Neural crest cell (in vitro differentiated cells): ENCODE data around the gene TENM3. TPM values are rescaled to one million over a fixed set of nuclear protein-coding genes. Genes with fewer than 3 reads are reported as not detected.

Experiments
- DNase-seq: peaks from one replicate; pipeline ENCODE4 v3.0.0; 2021; ENCODE audit warnings: low read depth, mixed read lengths, low spot score
- H3K27ac Mint-ChIP-seq: one replicate; pipeline ENCODE4 v1.8.0; 2021; ENCODE audit warnings: mild to moderate bottlenecking, mixed read lengths; ENCODE audit not compliant: unreplicated experiment
- H3K27me3 Mint-ChIP-seq: 2 replicates; pipeline ENCODE4 v1.8.0; 2021; ENCODE audit warnings: low read depth, mild to moderate bottlenecking, mixed read lengths
- H3K36me3 Mint-ChIP-seq: 2 replicates; pipeline ENCODE4 v1.8.0; 2021; ENCODE audit warnings: low read depth, mild to moderate bottlenecking, mixed read lengths
- H3K4me1 Mint-ChIP-seq: 2 replicates; pipeline ENCODE4 v1.8.0; 2021; ENCODE audit warnings: mixed read lengths
- H3K4me3 Mint-ChIP-seq: one replicate; pipeline ENCODE4 v1.8.0; 2021; ENCODE audit warnings: mild to moderate bottlenecking, mixed read lengths
- H3K9me3 Mint-ChIP-seq: 2 replicates; pipeline ENCODE4 v1.8.0; 2021; ENCODE audit warnings: mixed read lengths
- CTCF ChIP-seq: fragments of 200-600 bp; sonication (generic); conservative IDR thresholded peaks from 2 replicates; pipeline ENCODE4 v1.5.0; 2021; ENCODE audit warnings: antibody characterized with exemption, mild to moderate bottlenecking
- total RNA-seq: library from RNA; stranded (reverse); gene quantifications from 2 replicates; pipeline ENCODE4 v1.2.1, GENCODE V29; 2021

Gene TENM3
- total RNA-seq, 1 donor from 2014 or later, result 43.9 TPM

GRCh38 chr4:182589100-182589499 lies 345.9 kb downstream of the TENM3 start:
- Mint-ChIP-seq H3K4me1 (peaks cover 16% of the 10 kb centered on the region), H3K9me3 (peaks cover 6% of the 10 kb centered on the region), H3K4me3 (no peak overlapping the region), H3K27ac (no peak overlapping the region), H3K27me3 (no peaks in the 10 kb centered on the region), H3K36me3 (peaks cover 2% of the 10 kb centered on the region)
- no peak for DNase-seq
- no peak for TF ChIP-seq CTCF

GRCh38 chr4:182593402-182593801 lies 350.2 kb downstream of the TENM3 start:
- DNase-seq, result no peak
- Mint-ChIP-seq H3K27ac (no peak overlapping the region), H3K36me3 (no peaks in the 10 kb centered on the region), H3K4me1 (peaks cover 9% of the 10 kb centered on the region), H3K9me3 (no peaks in the 10 kb centered on the region), H3K4me3 (no peak overlapping the region), H3K27me3 (no peaks in the 10 kb centered on the region)
- TF ChIP-seq CTCF, result no peak

- Mint-ChIP-seq H3K27me3 (no peaks in the 10 kb centered on the region), H3K4me3 (no peak overlapping the region), H3K36me3 (no peaks in the 10 kb centered on the region), H3K4me1 (peaks cover 9% of the 10 kb centered on the region), H3K27ac (no peak overlapping the region), H3K9me3 (no peaks in the 10 kb centered on the region)
- TF ChIP-seq CTCF, result no peak
- DNase-seq, result no peak
These were observed 350.7 kb downstream of the TENM3 start for GRCh38 chr4:182593864-182594263.

GRCh38 chr4:182600093-182600492 lies 356.9 kb downstream of the TENM3 start:
- Mint-ChIP-seq H3K4me1 (peaks cover 5% of the 10 kb centered on the region), H3K36me3 (peaks cover 2% of the 10 kb centered on the region), H3K4me3 (no peak overlapping the region), H3K27ac (no peak overlapping the region), H3K27me3 (no peaks in the 10 kb centered on the region), H3K9me3 (no peaks in the 10 kb centered on the region)
- no peak for DNase-seq
- TF ChIP-seq CTCF, result no peak

- Mint-ChIP-seq H3K27me3 (no peaks in the 10 kb centered on the region), H3K27ac (peak overlapping the region; percentile 13), H3K9me3 (no peaks in the 10 kb centered on the region), H3K36me3 (peaks cover 2% of the 10 kb centered on the region), H3K4me1 (peaks cover 5% of the 10 kb centered on the region), H3K4me3 (no peak overlapping the region)
- DNase-seq, result no peak
- TF ChIP-seq CTCF, result no peak
These were observed 357.7 kb downstream of the TENM3 start for GRCh38 chr4:182600856-182601255.

GRCh38 chr4:182604161-182604622 lies 361.0 kb downstream of the TENM3 start:
- Mint-ChIP-seq H3K27me3 (no peaks in the 10 kb centered on the region), H3K36me3 (peaks cover 5% of the 10 kb centered on the region), H3K9me3 (no peaks in the 10 kb centered on the region), H3K27ac (no peak overlapping the region), H3K4me1 (peaks cover 5% of the 10 kb centered on the region), H3K4me3 (no peak overlapping the region)
- no peak for DNase-seq
- no peak for TF ChIP-seq CTCF
